ENCODE data around the gene FOXN3. TPM values are rescaled to one million over a fixed set of nuclear protein-coding genes. Genes with fewer than 3 reads are reported as not detected.

Gene FOXN3
- total RNA-seq, 4 donors from 2014 or later = 99.6 to 172 (median 103) TPM

DNA sequence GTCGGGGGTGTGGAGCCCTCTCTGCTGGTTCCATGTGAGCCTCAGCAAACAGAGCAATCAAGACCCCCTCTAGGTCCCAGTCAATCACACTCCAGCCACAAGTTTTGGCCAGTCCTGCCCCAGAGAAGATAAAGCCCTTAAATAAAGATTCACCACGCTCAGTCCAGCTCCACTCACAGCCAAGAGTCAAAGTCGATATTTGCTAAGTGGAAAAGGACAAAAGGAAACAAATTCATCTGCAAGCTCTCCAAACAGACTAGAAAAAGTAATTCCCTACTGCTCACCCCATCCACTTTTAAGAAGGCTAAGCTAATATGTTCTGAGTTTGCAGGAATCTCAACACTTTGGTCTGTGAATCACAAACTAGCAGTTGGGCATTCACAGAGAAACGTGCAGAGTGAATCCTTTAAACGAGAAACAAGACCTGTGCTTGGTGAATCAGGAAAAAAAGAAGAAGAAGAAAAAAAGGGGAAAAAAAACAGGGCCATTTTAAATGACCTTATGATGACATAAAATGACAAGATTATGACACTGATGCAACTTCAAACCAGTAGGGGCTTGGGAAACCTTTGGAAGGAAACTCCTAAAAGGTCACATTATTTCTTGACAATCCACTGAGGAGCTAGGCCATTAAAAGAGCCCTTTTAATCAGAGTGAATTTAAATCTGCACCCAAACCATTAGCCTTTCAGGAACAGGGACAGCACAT lies 41.8 kb upstream of the FOXN3 start:
- DNase-seq (no peak), ATAC-seq (no peak)
- Histone ChIP-seq H3K27ac (no peak overlapping the region), H3K36me3 (no peaks in the 10 kb centered on the region), H3K27me3 (no peaks in the 10 kb centered on the region), H3K4me1 (no peaks in the 10 kb centered on the region), H3K9me3 (no peaks in the 10 kb centered on the region), H3K4me3 (no peak overlapping the region)
- intact Hi-C loops (cut with DNase I; ENCODE audit: low total_unique reads) (no loop called here), in situ Hi-C loops (cut with MboI; ENCODE audit: low sequenced_read_pairs in 4 of 4) (no loop called here)
- TF ChIP-seq POLR2A (IDR thresholded peaks at IDR 0.05) = no peak
- TF ChIP-seq, protein P1, sequence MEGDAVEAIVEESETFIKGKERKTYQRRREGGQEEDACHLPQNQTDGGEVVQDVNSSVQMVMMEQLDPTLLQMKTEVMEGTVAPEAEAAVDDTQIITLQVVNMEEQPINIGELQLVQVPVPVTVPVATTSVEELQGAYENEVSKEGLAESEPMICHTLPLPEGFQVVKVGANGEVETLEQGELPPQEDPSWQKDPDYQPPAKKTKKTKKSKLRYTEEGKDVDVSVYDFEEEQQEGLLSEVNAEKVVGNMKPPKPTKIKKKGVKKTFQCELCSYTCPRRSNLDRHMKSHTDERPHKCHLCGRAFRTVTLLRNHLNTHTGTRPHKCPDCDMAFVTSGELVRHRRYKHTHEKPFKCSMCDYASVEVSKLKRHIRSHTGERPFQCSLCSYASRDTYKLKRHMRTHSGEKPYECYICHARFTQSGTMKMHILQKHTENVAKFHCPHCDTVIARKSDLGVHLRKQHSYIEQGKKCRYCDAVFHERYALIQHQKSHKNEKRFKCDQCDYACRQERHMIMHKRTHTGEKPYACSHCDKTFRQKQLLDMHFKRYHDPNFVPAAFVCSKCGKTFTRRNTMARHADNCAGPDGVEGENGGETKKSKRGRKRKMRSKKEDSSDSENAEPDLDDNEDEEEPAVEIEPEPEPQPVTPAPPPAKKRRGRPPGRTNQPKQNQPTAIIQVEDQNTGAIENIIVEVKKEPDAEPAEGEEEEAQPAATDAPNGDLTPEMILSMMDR (IDR thresholded peaks at IDR 0.05 in 4 of 5, conservative IDR thresholded peaks at IDR 0.05 in 1 of 5) = no peak

DNA sequence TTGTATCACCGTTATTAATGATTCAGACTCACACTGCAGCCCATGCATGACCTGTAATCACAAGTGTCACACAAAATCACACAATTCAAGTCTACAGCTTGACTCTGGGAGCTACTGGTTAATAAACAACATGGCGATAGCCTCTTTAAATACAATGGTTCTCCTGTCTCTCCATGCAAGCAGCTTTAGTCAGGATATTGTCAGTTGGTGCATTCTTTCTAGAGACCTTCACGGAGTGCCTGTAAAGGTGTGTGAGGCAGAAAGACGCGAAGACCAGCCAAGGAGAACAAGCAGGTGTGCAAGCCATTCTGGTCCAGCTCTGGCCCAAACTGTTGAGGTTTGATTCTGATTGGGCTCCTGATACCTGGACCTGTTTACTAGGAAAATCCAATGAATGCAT lies 40.0 kb upstream of the FOXN3 start:
- in situ Hi-C loops (cut with MboI; ENCODE audit: low sequenced_read_pairs in 4 of 4) = no loop called here

GRCh38 chr14:89455412-89455811 lies 38.4 kb upstream of the FOXN3 start:
- no peak for TF ChIP-seq POLR2A (IDR thresholded peaks at IDR 0.05)
- TF ChIP-seq, protein P1 (IDR thresholded peaks at IDR 0.05 in 4 of 5, conservative IDR thresholded peaks at IDR 0.05 in 1 of 5) = no peak
- DNase-seq = no peak
- H3K9me3 ChIP-seq = no peaks in the 10 kb centered on the region
- in situ Hi-C loops (cut with MboI; ENCODE audit: low sequenced_read_pairs in 4 of 4) (no loop called here), intact Hi-C loops (cut with DNase I; ENCODE audit: low total_unique reads) (no loop called here)
- ATAC-seq = no peak
- H3K4me3 ChIP-seq = no peak overlapping the region
- no peaks in the 10 kb centered on the region for H3K27me3 ChIP-seq
- H3K36me3 ChIP-seq = no peaks in the 10 kb centered on the region
- H3K27ac ChIP-seq = no peak overlapping the region
- H3K4me1 ChIP-seq = no peaks in the 10 kb centered on the region

More for the DNA sequence above, 40.0 kb upstream of the FOXN3 start:
- no peak overlapping the region for H3K27ac ChIP-seq
- H3K4me1 ChIP-seq = no peaks in the 10 kb centered on the region
- no peaks in the 10 kb centered on the region for H3K36me3 ChIP-seq
- H3K9me3 ChIP-seq = no peaks in the 10 kb centered on the region
- H3K27me3 ChIP-seq = no peaks in the 10 kb centered on the region
- DNase-seq (no peak), ATAC-seq (no peak)
- no peak overlapping the region for H3K4me3 ChIP-seq
- TF ChIP-seq POLR2A (IDR thresholded peaks at IDR 0.05) = no peak
- TF ChIP-seq, protein P1 (IDR thresholded peaks at IDR 0.05 in 4 of 5, conservative IDR thresholded peaks at IDR 0.05 in 1 of 5) = no peak
- intact Hi-C loops (cut with DNase I; ENCODE audit: low total_unique reads) = no loop called here

- H3K4me3 ChIP-seq = no peak overlapping the region
- DNase-seq (no peak), ATAC-seq (no peak)
- H3K27me3 ChIP-seq = no peaks in the 10 kb centered on the region
- H3K9me3 ChIP-seq = no peaks in the 10 kb centered on the region
- H3K27ac ChIP-seq = no peak overlapping the region
- no peaks in the 10 kb centered on the region for H3K36me3 ChIP-seq
- intact Hi-C loops (cut with DNase I; ENCODE audit: low total_unique reads) (no loop called here), in situ Hi-C loops (cut with MboI; ENCODE audit: low sequenced_read_pairs in 4 of 4) (no loop called here)
- TF ChIP-seq, protein P1 (IDR thresholded peaks at IDR 0.05 in 4 of 5, conservative IDR thresholded peaks at IDR 0.05 in 1 of 5) = no peak
- TF ChIP-seq POLR2A (IDR thresholded peaks at IDR 0.05) = no peak
- H3K4me1 ChIP-seq = no peaks in the 10 kb centered on the region
Measured at GRCh38 chr14:89454996-89455395, 38.0 kb upstream of the FOXN3 start.

GRCh38 chr14:89452281-89452680 lies 35.2 kb upstream of the FOXN3 start:
- TF ChIP-seq, protein P1 (IDR thresholded peaks at IDR 0.05 in 4 of 5, conservative IDR thresholded peaks at IDR 0.05 in 1 of 5) = no peak
- TF ChIP-seq POLR2A (IDR thresholded peaks at IDR 0.05) = no peak
- H3K4me3 ChIP-seq = no peak overlapping the region
- H3K36me3 ChIP-seq = no peaks in the 10 kb centered on the region
- ATAC-seq (no peak), DNase-seq (no peak)
- no peak overlapping the region for H3K27ac ChIP-seq
- intact Hi-C loops (cut with DNase I; ENCODE audit: low total_unique reads) = no loop called here
- H3K9me3 ChIP-seq = no peaks in the 10 kb centered on the region
- no peaks in the 10 kb centered on the region for H3K4me1 ChIP-seq
- in situ Hi-C loops (cut with MboI; ENCODE audit: low sequenced_read_pairs in 4 of 4) = no loop called here
- no peaks in the 10 kb centered on the region for H3K27me3 ChIP-seq

Data from gastrocnemius medialis (tissue), 4 donors.